WERI-Rb-1 (cell line): ENCODE measurements around the gene SORCS2.
A peak's percentile ranks its signal among the peaks of the same experiment; 100 is the strongest.

Experiments used
- DNase-seq: peaks from one replicate; pipeline ENCODE4 v3.0.0-alpha.2; 2020
- H3K27ac ChIP-seq: fragments of 250-450 bp; sonication (Bioruptor Pico); 2 replicates; pipeline ENCODE4 v1.5.1; 2020; ENCODE audit warnings: mild to moderate bottlenecking, moderate library complexity
- H3K27me3 ChIP-seq: fragments of 250-450 bp; sonication (Bioruptor Pico); 2 replicates; pipeline ENCODE4 v1.5.1; 2021; ENCODE audit warnings: mild to moderate bottlenecking, low read depth, moderate library complexity; ENCODE audit not compliant: insufficient read depth, severe bottlenecking
- H3K36me3 ChIP-seq: fragments of 250-450 bp; sonication (Bioruptor Pico); 2 replicates; pipeline ENCODE4 v1.5.1; 2020; ENCODE audit warnings: mild to moderate bottlenecking, moderate library complexity
- H3K4me3 ChIP-seq: 2 replicates; pipeline ENCODE4 v1.5.1; 2011; ENCODE audit warnings: low read depth, mild to moderate bottlenecking, control low read depth, low read length
- H3K9me3 ChIP-seq: fragments of 250-450 bp; sonication (Bioruptor Pico); 2 replicates; pipeline ENCODE4 v1.5.1; 2021; ENCODE audit warnings: mild to moderate bottlenecking, moderate library complexity; ENCODE audit not compliant: severe bottlenecking
- CTCF ChIP-seq: IDR thresholded peaks from 2 replicates; pipeline ENCODE4 v1.5.1; 2011; ENCODE audit warnings: low read depth, mild to moderate bottlenecking, control low read depth, inconsistent platforms, low read length

SORCS2 gene

DNA sequence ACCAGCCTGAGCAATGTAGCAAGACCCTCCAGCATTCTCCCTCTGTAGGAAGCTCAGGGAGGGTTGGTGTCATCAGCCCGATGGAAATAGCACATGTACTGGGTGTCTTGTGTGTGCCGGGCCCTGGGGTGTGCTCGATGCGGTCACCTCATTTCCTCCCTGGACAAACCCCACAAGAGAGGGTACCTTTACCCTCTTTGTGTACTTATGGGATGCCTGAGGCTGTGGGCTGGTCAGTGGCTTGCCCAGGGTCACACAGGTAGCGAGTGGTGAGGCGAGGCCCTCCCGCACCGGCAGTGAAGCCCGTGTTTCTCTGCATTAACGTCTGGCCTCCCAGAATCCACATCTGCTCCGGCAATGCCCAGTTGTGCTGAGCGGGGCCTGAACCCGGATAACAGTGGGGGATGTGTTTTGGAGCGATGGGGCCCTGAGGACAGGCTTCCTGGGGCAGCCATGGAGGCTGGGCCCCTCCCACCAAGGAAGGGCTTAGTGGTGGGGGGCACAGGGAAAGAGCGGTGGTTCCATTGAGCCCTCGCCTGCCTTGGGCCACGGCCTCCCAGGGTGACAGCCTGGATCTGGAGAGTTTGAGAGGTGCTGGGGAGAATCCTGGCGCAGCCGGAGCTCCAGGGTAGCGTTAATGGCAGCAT is 234.3 kb downstream of the SORCS2 start:
- Histone ChIP-seq H3K9me3 (no peaks in the 10 kb centered on the region), H3K4me3 (no peak overlapping the region), H3K27me3 (no peaks in the 10 kb centered on the region), H3K36me3 (no peaks in the 10 kb centered on the region; the same call in 1 of the 2 replicates), H3K27ac (no peak overlapping the region)
- no peak for DNase-seq
- TF ChIP-seq CTCF, result no peak

- Histone ChIP-seq H3K9me3 (no peaks in the 10 kb centered on the region), H3K27ac (no peak overlapping the region), H3K36me3 (no peaks in the 10 kb centered on the region; the same call in 1 of the 2 replicates), H3K27me3 (no peaks in the 10 kb centered on the region), H3K4me3 (no peak overlapping the region)
- peak; percentile 4 for DNase-seq
- TF ChIP-seq CTCF, result no peak
Measured at GRCh38 chr4:7427361-7427760, 235.0 kb downstream of the SORCS2 start.

DNA sequence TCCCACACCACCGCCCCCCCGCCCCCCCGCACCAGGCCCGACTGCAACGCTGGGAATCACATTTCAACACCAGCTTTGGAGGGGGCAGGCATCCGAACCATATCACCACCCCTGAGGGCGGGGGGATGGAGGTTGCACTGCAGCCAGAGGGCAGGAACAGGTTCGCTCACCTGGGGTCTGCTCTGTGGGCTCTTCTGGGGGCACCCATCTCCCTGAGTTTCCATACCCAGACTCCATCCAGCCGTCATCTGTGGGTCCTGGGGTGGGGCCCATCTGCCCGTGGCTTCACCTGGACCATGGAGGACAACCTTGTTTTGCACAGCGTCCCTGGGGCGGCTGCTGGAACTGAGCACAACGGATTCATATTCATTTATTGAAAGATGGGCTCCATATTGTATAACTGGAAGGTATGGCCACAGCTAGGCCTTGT is 235.5 kb downstream of the SORCS2 start:
- H3K27me3 ChIP-seq, result no peaks in the 10 kb centered on the region
- no peak overlapping the region for H3K27ac ChIP-seq
- no peak for DNase-seq
- H3K4me3 ChIP-seq, result no peak overlapping the region
- H3K9me3 ChIP-seq, result no peaks in the 10 kb centered on the region
- H3K36me3 ChIP-seq, result no peaks in the 10 kb centered on the region; the same call in 1 of the 2 replicates
- TF ChIP-seq CTCF, result no peak

DNA sequence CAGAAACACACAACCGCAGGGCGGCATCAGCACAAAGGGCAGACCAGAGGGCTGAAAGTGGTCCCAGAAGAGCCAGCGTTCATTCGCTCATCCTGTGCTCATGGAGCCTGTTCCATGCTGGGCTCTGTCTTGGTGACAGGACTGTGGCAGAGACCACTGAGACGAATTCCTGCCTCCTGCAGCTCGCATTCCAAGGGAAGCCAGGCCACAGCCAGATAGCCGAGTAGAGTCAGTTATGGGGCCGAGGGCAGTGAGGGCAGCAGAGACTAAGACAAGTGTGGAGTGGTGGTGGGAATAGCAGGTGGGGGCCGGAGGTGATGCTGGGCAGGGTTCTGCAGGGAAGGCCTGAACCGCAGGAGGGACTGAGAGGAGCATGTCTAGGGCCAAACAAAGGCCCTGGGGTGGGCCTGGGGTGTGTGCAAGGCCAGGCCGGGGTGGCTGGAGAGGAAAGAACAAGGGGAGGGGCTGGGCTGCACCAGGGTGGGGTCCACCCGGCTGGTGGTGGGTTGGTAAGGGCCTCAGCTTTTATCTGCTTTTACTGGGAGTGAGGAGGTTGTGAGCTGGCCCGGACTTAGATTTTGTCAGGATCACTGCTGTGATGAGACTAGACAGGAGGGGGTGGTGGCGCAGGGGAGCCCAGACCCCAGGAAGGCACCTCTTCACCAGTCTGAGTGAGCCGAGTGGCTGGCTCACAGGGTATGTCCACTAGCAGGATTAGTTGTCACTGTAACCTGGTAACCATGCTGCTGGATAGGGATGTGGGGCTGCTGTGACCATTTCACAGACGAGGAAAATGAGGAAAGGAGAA is 236.1 kb downstream of the SORCS2 start:
- H3K9me3 ChIP-seq, result no peaks in the 10 kb centered on the region
- H3K4me3 ChIP-seq, result no peak overlapping the region
- peak; percentile 6 for DNase-seq
- no peaks in the 10 kb centered on the region; the same call in 1 of the 2 replicates for H3K36me3 ChIP-seq
- H3K27ac ChIP-seq, result no peak overlapping the region
- no peak for TF ChIP-seq CTCF
- no peaks in the 10 kb centered on the region for H3K27me3 ChIP-seq

DNA sequence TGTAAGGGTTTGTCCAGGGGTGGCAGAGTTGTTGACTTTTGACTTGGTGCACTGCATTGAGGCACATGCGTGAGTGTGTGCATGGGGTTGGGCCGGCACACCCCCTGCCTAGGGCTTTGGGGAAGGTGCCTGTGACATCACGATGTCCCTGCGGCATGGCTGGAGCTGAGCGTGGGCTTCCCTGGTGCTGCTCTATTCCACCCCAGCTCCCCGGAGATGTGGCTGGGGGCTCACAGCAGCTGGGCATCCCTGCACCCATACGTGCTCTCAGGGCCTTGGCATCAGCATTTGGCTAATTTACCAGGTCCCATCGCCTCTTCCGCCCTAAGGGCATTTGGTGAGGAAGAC is 236.7 kb downstream of the SORCS2 start:
- H3K9me3 ChIP-seq, result no peaks in the 10 kb centered on the region
- DNase-seq, result peak; percentile 4
- no peak overlapping the region for H3K4me3 ChIP-seq
- H3K27me3 ChIP-seq, result no peaks in the 10 kb centered on the region
- no peak for TF ChIP-seq CTCF
- H3K27ac ChIP-seq, result no peak overlapping the region
- no peaks in the 10 kb centered on the region; the same call in 1 of the 2 replicates for H3K36me3 ChIP-seq
